Activated T-helper 2 cell treated with anti-CD3 and anti-CD28 coated beads, Interferon-gamma antibody, Interleukin-2, Interleukin-4, amounts not matched to agents 10 μg/mL and 5 μg/mL and 100 μg/mL, durations not matched to agents 14 hours and 24 hours and 36 hours (primary cell): Measurements from ENCODE around the gene GOPC. TPM values are rescaled to one million over a fixed set of nuclear protein-coding genes. Genes with fewer than 3 reads are reported as not detected.

Experiments used
- DNase-seq: peaks from one replicate; pipeline ENCODE4 v3.0.0; 2021; ENCODE audit warnings: low spot score
- H3K27ac Mint-ChIP-seq: one replicate; pipeline ENCODE4 v1.8.0; 2021; ENCODE audit warnings: mixed read lengths
- H3K27me3 Mint-ChIP-seq: one replicate; pipeline ENCODE4 v1.8.0; 2021; ENCODE audit warnings: low read depth, mixed read lengths
- H3K36me3 Mint-ChIP-seq: one replicate; pipeline ENCODE4 v1.8.0; 2021; ENCODE audit warnings: low read depth, mixed read lengths
- H3K4me1 Mint-ChIP-seq: one replicate; pipeline ENCODE4 v1.8.0; 2021; ENCODE audit warnings: low read depth, mixed read lengths
- H3K4me3 Mint-ChIP-seq: one replicate; pipeline ENCODE4 v1.8.0; 2021; ENCODE audit warnings: low read depth, mild to moderate bottlenecking, moderate library complexity, mixed read lengths
- H3K9me3 Mint-ChIP-seq: one replicate; pipeline ENCODE4 v1.8.0; 2021; ENCODE audit warnings: mixed read lengths
- intact Hi-C: fragments of 100-400 bp; cut with micrococcal nuclease; formaldehyde crosslinking; loops from one replicate; pipeline ENCODE4 v1.15.1; 2023
- total RNA-seq: library from RNA; stranded (reverse); gene quantifications from 2 replicates; pipeline ENCODE4 v1.2.3, GENCODE V29; 2022

The GOPC gene
- total RNA-seq, 1 donor from 2014 or later = 24.2 TPM

- no peak overlapping the region for H3K27ac Mint-ChIP-seq
These were observed 47.0 kb downstream of the GOPC start for GRCh38 chr6:117555262-117555849.

GRCh38 chr6:117553142-117553541, 49.2 kb downstream of the GOPC start:
- no peak for DNase-seq
- Mint-ChIP-seq H3K4me3 (no peak overlapping the region), H3K4me1 (peaks cover 31% of the 10 kb centered on the region), H3K36me3 (no peaks in the 10 kb centered on the region), H3K9me3 (no peaks in the 10 kb centered on the region), H3K27ac (no peak overlapping the region), H3K27me3 (peaks cover 2% of the 10 kb centered on the region)
- intact Hi-C loops = no loop called here

More at GRCh38 chr6:117555262-117555849, 47.0 kb downstream of the GOPC start:
- Mint-ChIP-seq H3K4me1 (peaks cover 10% of the 10 kb centered on the region), H3K27me3 (peaks cover 2% of the 10 kb centered on the region), H3K9me3 (no peaks in the 10 kb centered on the region), H3K4me3 (no peak overlapping the region), H3K36me3 (no peaks in the 10 kb centered on the region)
- intact Hi-C loops = loop anchor here (5.0 kb wide), 1 partner anchor 208 kb away; no protein-coding TSS in a partner anchor
- DNase-seq = no peak

GRCh38 chr6:117552618-117553017, 49.7 kb downstream of the GOPC start:
- H3K4me1 Mint-ChIP-seq = peaks cover 33% of the 10 kb centered on the region
- peaks cover 2% of the 10 kb centered on the region for H3K27me3 Mint-ChIP-seq
- H3K27ac Mint-ChIP-seq = no peak overlapping the region
- no peak overlapping the region for H3K4me3 Mint-ChIP-seq
- intact Hi-C loops = no loop called here
- no peak for DNase-seq
- H3K36me3 Mint-ChIP-seq = no peaks in the 10 kb centered on the region
- H3K9me3 Mint-ChIP-seq = no peaks in the 10 kb centered on the region

GRCh38 chr6:117550618-117551242, 51.6 kb downstream of the GOPC start:
- Mint-ChIP-seq H3K9me3 (no peaks in the 10 kb centered on the region), H3K4me1 (peaks cover 43% of the 10 kb centered on the region), H3K36me3 (peaks cover 9% of the 10 kb centered on the region), H3K27me3 (peaks cover 8% of the 10 kb centered on the region), H3K27ac (no peak overlapping the region), H3K4me3 (no peak overlapping the region)
- no peak for DNase-seq
- intact Hi-C loops = no loop called here

GRCh38 chr6:117550078-117550600, 52.2 kb downstream of the GOPC start:
- peaks cover 9% of the 10 kb centered on the region for H3K36me3 Mint-ChIP-seq
- no peak overlapping the region for H3K4me3 Mint-ChIP-seq
- DNase-seq = no peak
- peaks cover 42% of the 10 kb centered on the region for H3K4me1 Mint-ChIP-seq
- peak overlapping the region; percentile 73 for H3K27ac Mint-ChIP-seq
- intact Hi-C loops = no loop called here
- H3K27me3 Mint-ChIP-seq = peaks cover 7% of the 10 kb centered on the region
- H3K9me3 Mint-ChIP-seq = no peaks in the 10 kb centered on the region

GRCh38 chr6:117549611-117550010, 52.7 kb downstream of the GOPC start:
- peaks cover 6% of the 10 kb centered on the region for H3K27me3 Mint-ChIP-seq
- no peak for DNase-seq
- H3K4me1 Mint-ChIP-seq = peaks cover 41% of the 10 kb centered on the region
- intact Hi-C loops = loop anchor here (2.0 to 5.0 kb wide), 3 partner anchors 19 to 87 kb away; no protein-coding TSS in a partner anchor
- peaks cover 9% of the 10 kb centered on the region for H3K36me3 Mint-ChIP-seq
- H3K27ac Mint-ChIP-seq = peak overlapping the region; percentile 73
- H3K4me3 Mint-ChIP-seq = peak overlapping the region; percentile 62
- no peaks in the 10 kb centered on the region for H3K9me3 Mint-ChIP-seq

- H3K9me3 Mint-ChIP-seq = no peaks in the 10 kb centered on the region
- peaks cover 6% of the 10 kb centered on the region for H3K27me3 Mint-ChIP-seq
- DNase-seq = peak; percentile 18
- H3K36me3 Mint-ChIP-seq = peaks cover 9% of the 10 kb centered on the region
- peak overlapping the region; percentile 73 for H3K27ac Mint-ChIP-seq
- intact Hi-C loops = loop anchor here (1.0 to 5.0 kb wide), 5 partner anchors 20 to 87 kb away; partner anchors contain the start of genes DCBLD1 and GOPC
- peak overlapping the region; percentile 68 for H3K4me3 Mint-ChIP-seq
- H3K4me1 Mint-ChIP-seq = peaks cover 41% of the 10 kb centered on the region
These were observed 53.5 kb downstream of the GOPC start for GRCh38 chr6:117548797-117549301.

GRCh38 chr6:117547688-117548621, 54.4 kb downstream of the GOPC start:
- peaks cover 41% of the 10 kb centered on the region for H3K4me1 Mint-ChIP-seq
- H3K36me3 Mint-ChIP-seq = peaks cover 9% of the 10 kb centered on the region
- intact Hi-C loops = loop anchor here (1.0 to 5.0 kb wide), 5 partner anchors 21 to 86 kb away; partner anchors contain the start of genes DCBLD1 and GOPC
- H3K4me3 Mint-ChIP-seq = peak overlapping the region; percentile 68
- peak; percentile 16 for DNase-seq
- no peaks in the 10 kb centered on the region for H3K9me3 Mint-ChIP-seq
- peaks cover 6% of the 10 kb centered on the region for H3K27me3 Mint-ChIP-seq
- H3K27ac Mint-ChIP-seq = peak overlapping the region; percentile 64

GRCh38 chr6:117546674-117547073, 55.6 kb downstream of the GOPC start:
- DNase-seq = no peak
- intact Hi-C loops = loop anchor here (5.0 kb wide), 2 partner anchors 49 to 84 kb away; no protein-coding TSS in a partner anchor

GRCh38 chr6:117545161-117545595, 57.1 kb downstream of the GOPC start:
- Mint-ChIP-seq H3K4me3 (no peak overlapping the region), H3K36me3 (peaks cover 10% of the 10 kb centered on the region), H3K9me3 (no peaks in the 10 kb centered on the region), H3K27me3 (peaks cover 6% of the 10 kb centered on the region), H3K27ac (no peak overlapping the region), H3K4me1 (peaks cover 32% of the 10 kb centered on the region)
- intact Hi-C loops = loop anchor here (5.0 kb wide), 2 partner anchors 48 to 83 kb away; no protein-coding TSS in a partner anchor
- no peak for DNase-seq

More at GRCh38 chr6:117546674-117547073, 55.6 kb downstream of the GOPC start:
- H3K36me3 Mint-ChIP-seq = peaks cover 9% of the 10 kb centered on the region
- H3K4me1 Mint-ChIP-seq = peaks cover 41% of the 10 kb centered on the region
- H3K4me3 Mint-ChIP-seq = peak overlapping the region; percentile 9
- H3K9me3 Mint-ChIP-seq = no peaks in the 10 kb centered on the region
- no peak overlapping the region for H3K27ac Mint-ChIP-seq
- peaks cover 6% of the 10 kb centered on the region for H3K27me3 Mint-ChIP-seq

GRCh38 chr6:117544716-117545115, 57.6 kb downstream of the GOPC start:
- Mint-ChIP-seq H3K36me3 (peaks cover 13% of the 10 kb centered on the region), H3K9me3 (no peaks in the 10 kb centered on the region), H3K27me3 (peaks cover 6% of the 10 kb centered on the region), H3K27ac (no peak overlapping the region), H3K4me1 (peaks cover 28% of the 10 kb centered on the region), H3K4me3 (no peak overlapping the region)
- DNase-seq = no peak
- intact Hi-C loops = loop anchor here (5.0 kb wide), 2 partner anchors 47 to 82 kb away; no protein-coding TSS in a partner anchor

- H3K4me3 Mint-ChIP-seq = no peak overlapping the region
- DNase-seq = no peak
- intact Hi-C loops = no loop called here
These were observed 59.8 kb downstream of the GOPC start for GRCh38 chr6:117542493-117542892.

More at GRCh38 chr6:117542493-117542892, 59.8 kb downstream of the GOPC start:
- peaks cover 10% of the 10 kb centered on the region for H3K27me3 Mint-ChIP-seq
- H3K9me3 Mint-ChIP-seq = no peaks in the 10 kb centered on the region
- peaks cover 10% of the 10 kb centered on the region for H3K4me1 Mint-ChIP-seq
- no peak overlapping the region for H3K27ac Mint-ChIP-seq
- peaks cover 28% of the 10 kb centered on the region for H3K36me3 Mint-ChIP-seq
